Suppressor macrophage treated with lipopolysaccharide for 4 hours (primary cell): Measurements from ENCODE around the gene AQP1.
A peak's percentile ranks its signal among the peaks of the same experiment; 100 is the strongest.

ENCODE experiments used
- DNase-seq: peaks from one replicate; pipeline ENCODE4 v3.0.0-alpha.2; 2020

AQP1 gene

GRCh38 chr7:30886608-30887011, 25.0 kb upstream of the AQP1 start:
- no peak for DNase-seq

- no peak for DNase-seq
These were observed 24.2 kb upstream of the AQP1 start for GRCh38 chr7:30887464-30887872.

GRCh38 chr7:30888747-30889146, 22.9 kb upstream of the AQP1 start:
- no peak for DNase-seq

GRCh38 chr7:30890226-30890625, 21.4 kb upstream of the AQP1 start:
- no peak for DNase-seq

GRCh38 chr7:30893357-30893756, 18.3 kb upstream of the AQP1 start:
- no peak for DNase-seq

- no peak for DNase-seq
These were observed 17.6 kb upstream of the AQP1 start for GRCh38 chr7:30894009-30894408.

- DNase-seq = peak; percentile 15
These were observed 16.6 kb upstream of the AQP1 start for GRCh38 chr7:30894866-30895605.

- DNase-seq = no peak
These were observed 15.6 kb upstream of the AQP1 start for GRCh38 chr7:30896036-30896435.

GRCh38 chr7:30896783-30897637, 14.6 kb upstream of the AQP1 start:
- DNase-seq = no peak

GRCh38 chr7:30897770-30898169, 13.9 kb upstream of the AQP1 start:
- DNase-seq = no peak

GRCh38 chr7:30898411-30898810, 13.2 kb upstream of the AQP1 start:
- no peak for DNase-seq

- DNase-seq = no peak
These were observed 12.6 kb upstream of the AQP1 start for GRCh38 chr7:30899066-30899465.

- no peak for DNase-seq
These were observed 12.0 kb upstream of the AQP1 start for GRCh38 chr7:30899630-30900029.

GRCh38 chr7:30900053-30900452, 11.6 kb upstream of the AQP1 start:
- no peak for DNase-seq

GRCh38 chr7:30900803-30901362, 10.8 kb upstream of the AQP1 start:
- DNase-seq = no peak

GRCh38 chr7:30901856-30902255, 9.8 kb upstream of the AQP1 start:
- no peak for DNase-seq

- no peak for DNase-seq
These were observed 9.2 kb upstream of the AQP1 start for GRCh38 chr7:30902466-30902865.

- no peak for DNase-seq
These were observed 8.5 kb upstream of the AQP1 start for GRCh38 chr7:30903146-30903545.

GRCh38 chr7:30904561-30904960, 7.1 kb upstream of the AQP1 start:
- no peak for DNase-seq

GRCh38 chr7:30905078-30906012, 6.3 kb upstream of the AQP1 start:
- no peak for DNase-seq

- DNase-seq = no peak
These were observed 5.6 kb upstream of the AQP1 start for GRCh38 chr7:30906014-30906413.

GRCh38 chr7:30906515-30907240, 5.0 kb upstream of the AQP1 start:
- DNase-seq = no peak
